GM21717 (cell line): ENCODE measurements around the gene CACNG3.
"Not testable (repeated sequence)": the region's sequence is repeated elsewhere in the genome, so short reads cannot be mapped to it uniquely, and the experiment has no call there.

Experiments
- ATAC-seq: cut with Tn5 transposase; IDR thresholded peaks from one replicate; pipeline ENCODE4 v1.9.1; 2021; ENCODE audit warnings: mild to moderate bottlenecking, moderate library complexity; ENCODE audit not compliant: unreplicated experiment

CACNG3 gene

DNA sequence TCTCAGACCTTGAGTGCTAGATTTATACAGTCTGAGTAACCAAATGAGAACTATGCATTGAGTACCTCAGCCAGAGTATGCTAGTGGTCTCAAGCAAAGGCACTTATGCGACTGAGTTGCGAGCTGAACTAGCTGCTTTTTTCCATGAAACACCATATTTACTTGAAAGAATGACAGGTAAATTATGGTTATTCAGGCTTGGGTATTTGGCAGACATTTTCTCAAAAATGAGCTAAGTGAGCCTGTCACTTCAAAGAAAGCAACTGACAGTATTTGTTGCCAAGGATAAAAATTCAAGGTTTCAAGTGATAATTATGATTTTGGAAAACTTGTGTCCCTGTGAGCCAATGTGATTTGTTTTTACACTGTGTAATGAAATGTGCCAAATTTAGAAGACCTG, 19.3 kb downstream of the CACNG3 start:
- no peak for ATAC-seq

DNA sequence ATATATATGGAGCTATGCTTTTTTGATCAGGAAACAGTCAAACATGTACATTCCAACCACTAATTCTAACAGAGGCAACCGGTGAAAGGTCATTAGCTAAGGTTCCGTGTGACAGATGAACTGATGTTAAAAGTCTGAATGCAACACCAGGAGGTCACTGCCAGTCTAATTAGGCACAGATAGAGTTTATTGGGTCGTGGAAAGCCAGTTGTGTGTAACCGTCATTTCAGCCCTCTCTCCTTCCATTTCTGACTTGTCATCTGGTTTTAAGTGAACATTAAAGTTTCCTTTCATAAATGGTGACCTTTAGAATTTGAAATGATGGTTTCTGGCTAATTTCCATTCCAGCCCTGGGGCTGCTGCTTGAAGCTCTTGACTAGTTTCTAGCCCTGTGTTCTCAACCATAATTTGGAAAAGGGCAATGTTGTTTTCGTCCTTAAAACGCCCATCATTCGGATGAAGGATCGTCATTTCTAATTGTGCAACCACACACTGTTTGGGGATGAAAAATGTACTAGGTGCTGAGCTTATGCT, 23.9 kb downstream of the CACNG3 start:
- no peak for ATAC-seq

DNA sequence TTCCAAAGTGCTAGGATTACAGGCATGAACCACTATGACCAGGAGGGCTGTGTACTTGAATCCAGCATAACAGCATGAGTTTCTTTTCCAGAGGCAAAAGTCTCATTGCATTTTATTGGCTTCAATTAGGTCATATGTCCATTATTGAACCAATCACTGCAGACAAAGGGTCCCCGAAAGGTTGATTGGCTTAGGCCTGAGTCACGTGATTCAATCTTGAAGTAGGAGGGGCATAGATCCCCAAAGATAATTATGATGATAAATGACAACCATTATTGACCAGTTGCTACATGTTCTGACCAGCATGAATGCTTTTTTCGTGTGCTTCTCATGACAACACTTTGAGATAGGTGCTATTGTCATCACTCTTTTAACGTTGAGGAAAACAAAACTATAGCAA, 25.3 kb downstream of the CACNG3 start:
- no peak for ATAC-seq

DNA sequence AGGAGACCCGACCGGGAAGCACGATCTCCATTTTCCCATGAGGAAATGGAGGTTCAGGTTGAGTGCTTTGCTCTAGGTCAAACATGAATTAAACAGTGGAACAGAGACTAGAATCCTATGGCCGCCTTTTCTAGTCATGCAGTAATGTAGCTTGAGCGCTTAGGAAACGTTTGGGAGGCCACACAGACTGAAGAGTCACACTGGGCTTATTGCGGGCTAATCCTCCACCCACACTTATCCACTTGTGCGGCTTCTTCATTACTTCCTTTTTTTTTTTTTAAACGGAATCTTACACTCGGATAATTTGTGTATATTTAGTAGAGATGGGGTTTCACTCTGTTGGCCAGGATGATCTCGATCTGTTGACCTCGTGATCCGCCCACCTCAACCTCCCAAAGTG, 26.0 kb downstream of the CACNG3 start:
- no peak for ATAC-seq

DNA sequence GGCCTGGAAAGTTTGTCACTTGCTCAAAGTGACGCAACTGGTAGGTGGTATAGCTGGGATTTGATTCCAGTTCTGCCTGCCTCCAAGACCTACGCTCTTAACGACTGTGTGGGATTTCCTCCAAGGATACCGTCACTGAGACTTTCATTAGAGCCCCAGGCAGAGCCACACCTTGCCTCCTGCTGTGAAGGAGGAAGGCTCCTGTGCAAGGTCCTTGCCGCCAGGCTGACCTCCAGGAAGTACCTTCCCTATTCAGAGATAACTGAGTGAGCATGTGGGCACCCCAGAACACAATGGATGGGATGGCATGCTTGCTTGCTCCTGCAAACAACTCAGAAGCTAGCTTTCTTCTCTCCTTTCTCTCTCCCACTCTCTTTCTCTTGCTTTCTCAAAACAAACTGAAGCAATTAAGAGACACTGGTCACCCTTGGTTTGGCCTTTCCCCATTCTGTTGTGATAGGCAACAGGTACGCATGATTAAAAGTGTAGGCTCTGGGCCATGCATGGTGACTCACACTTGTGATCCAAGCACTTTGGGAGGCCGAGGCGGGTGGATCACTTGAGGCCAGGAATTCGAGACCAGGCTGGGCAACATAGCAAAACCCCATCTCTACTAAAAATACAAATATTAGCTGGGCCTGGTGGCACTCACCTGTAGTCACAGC, 30.7 kb downstream of the CACNG3 start:
- no peak for ATAC-seq

DNA sequence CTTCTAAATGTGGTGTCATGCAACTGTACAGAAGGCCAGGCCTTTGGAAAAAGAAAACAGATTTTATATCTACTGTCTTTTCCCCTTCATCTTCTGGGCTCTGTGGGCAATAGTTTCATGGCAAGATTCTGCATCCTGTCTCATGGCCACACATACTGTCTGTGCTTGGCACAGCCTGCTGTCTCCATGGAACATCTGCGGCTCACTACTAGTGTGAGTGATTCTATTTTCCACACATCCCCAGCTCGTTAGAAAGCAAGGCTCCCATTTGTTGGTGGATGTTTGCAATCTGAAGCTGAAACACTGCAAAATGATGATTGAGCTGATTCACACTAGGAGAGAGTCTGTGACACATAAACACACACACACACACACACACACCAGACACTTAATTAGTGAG, 32.4 kb downstream of the CACNG3 start:
- no peak for ATAC-seq

DNA sequence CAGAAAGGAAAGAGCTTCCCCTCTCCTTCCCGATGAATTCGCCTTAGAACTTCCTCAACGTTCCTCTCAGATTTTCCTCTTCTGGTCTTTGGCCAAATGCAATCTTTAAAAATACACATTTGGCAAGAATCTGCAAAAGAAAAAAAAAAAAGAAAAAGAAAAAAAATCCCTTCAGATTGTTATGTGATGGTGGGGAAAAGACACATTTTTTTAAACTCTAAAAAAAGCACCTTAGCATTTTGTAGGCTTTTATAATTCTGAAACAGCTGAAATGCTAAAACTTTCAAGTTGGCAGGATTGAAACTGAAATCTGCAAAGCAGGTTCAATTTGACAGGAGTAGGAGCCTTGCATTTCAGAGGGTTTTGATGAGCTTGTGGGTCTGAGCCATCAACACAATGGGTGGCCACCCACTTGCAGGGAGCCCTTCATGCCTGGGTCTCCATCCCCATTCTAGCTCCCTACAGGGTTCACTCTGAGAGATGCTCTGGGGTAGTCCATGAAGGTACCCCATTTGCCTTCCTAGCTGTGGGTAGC, 33.1 kb downstream of the CACNG3 start:
- ATAC-seq = no peak

DNA sequence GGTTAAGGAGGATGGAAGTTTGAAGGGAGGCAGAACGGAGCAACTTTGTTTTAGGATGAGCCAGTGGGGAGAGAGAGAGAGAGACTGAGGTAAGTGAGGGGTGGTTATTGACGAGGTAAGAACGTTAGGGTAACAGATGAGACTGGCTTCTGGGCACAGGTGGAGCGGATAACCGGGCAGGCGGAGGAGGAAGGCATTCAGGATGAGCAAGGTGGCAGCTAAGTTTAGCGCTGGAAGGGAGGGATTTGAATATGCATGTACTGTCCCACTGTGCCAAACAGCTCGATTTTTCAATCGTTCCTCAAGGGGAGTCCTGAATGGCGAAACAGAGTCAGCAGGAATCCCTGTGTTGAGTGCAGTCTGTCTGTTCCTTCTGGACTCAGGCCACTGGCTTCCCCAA, 35.8 kb downstream of the CACNG3 start:
- no peak for ATAC-seq

DNA sequence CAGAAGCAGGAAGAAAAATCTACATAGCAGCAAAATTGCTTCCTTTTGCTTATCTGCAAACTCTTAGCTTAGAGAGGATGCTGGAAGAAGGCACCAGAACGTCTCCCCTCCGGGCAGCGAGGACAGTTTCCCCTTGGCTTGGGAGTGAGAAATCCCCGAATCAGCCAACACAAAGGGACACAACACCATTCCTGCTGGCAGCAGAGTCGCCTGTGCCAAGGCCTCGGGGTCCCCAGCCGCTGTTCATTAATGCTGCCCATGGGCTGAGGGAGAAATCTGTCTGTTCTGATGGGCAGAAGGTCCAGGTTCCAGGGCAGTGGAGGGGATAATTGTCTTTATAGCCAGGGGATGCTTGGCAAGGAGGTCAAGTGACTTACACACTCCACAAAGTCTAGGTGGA, 38.0 kb downstream of the CACNG3 start:
- ATAC-seq = no peak

DNA sequence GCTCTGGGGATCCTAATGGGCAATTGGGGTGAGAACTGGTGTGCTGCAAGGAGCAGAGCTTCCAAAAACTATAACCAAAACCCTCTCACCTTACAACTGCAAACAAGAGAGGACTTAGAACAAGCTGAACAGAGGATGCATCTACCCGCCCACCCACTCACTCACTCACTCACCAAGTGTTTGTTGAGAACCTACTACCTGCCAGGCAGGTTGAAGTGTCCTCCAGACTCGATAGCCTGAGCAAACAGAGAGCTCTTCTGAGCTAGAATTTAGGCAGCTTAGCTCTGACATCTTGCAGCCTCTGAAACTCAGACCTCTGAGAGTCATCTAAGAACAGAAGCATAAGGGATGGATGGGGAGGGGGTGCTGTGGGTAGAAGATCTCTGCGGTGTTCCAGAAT, 41.2 kb downstream of the CACNG3 start:
- ATAC-seq = no peak

DNA sequence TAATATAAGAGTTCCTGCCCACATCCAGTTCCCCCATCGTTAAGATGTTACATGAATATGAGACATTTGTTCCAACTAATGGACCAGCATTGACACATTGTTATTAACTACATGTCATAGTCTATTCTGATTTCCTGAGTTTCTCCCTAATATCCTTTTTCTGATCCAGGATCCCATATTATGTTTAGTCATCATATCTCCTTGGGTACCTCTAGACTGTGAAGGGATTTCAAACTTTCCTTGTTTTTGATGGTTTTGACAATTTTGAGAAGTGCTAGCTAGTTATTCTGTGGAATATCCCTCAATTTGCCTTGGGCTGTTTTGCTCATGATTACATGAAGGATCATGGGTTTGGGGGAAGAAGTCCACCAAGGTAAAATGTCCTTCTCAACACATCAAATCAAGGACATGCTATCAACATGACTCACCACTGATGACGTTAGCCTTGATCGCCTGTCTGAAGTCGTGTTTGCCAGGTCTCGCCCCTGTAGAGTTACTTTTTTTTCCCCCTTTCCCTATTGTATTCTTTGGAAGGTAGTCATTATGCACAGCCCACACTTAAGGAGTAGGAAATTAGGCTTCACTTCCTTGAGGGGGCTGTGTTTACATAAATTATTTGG, 42.5 kb downstream of the CACNG3 start:
- no peak for ATAC-seq

DNA sequence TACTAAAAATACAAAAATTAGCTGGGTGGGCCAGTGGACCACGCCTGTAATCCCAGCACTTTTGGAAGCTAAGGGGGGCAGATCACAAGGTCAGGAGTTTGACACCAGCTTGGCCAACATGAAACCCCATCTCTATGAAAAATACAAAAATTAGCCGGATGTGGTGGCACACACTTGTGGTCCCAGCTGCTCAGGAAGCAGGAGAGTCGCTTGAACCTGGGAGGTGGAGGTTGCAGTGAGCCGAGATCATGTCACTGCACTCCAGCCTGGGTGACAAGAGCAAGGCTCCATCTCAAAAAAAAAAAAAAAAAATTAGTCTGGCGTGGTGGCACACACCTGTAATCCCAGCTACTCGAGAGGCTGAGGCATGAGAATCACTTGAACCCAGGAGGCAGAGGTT, 44.6 kb downstream of the CACNG3 start:
- ATAC-seq = not testable (repeated sequence)

DNA sequence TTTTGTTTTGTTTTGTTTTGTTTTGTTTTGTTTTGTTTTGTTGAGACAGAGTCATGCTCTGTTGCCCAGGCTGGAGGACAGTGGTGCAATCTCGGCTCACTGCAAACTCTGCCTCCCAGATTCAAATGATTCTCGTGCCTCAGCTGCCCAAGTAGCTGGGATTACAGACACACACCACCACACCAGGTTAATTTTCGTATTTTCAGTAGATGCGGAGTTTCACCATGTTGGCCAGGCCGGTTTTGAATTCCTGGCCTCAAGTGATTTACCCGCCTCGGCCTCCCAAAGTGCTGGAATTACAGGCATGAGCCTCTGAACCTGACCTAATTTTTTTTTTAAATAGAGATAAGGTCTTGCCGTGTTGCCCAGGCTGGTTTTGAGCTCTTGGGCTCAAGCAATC, 46.5 kb downstream of the CACNG3 start:
- ATAC-seq = no peak

DNA sequence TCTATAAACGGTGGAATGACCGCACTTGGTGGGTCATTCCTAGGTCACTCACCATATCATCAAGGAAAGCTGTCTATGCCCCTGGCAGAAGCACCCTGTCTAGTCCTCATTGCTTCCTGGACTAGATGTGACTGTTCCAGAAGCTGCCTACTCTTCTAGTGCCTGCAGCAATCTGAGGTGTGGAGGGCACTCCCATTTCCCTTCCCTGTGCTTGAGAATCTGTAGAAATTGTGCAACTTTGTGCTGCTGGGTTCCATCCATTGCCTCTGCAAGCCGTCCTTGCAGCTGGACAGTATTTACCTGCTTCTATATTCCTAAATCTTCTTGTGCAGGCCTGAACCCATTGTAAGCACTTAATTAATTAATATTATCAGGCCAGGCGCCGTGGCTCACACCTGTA, 52.1 kb downstream of the CACNG3 start:
- ATAC-seq = no peak

DNA sequence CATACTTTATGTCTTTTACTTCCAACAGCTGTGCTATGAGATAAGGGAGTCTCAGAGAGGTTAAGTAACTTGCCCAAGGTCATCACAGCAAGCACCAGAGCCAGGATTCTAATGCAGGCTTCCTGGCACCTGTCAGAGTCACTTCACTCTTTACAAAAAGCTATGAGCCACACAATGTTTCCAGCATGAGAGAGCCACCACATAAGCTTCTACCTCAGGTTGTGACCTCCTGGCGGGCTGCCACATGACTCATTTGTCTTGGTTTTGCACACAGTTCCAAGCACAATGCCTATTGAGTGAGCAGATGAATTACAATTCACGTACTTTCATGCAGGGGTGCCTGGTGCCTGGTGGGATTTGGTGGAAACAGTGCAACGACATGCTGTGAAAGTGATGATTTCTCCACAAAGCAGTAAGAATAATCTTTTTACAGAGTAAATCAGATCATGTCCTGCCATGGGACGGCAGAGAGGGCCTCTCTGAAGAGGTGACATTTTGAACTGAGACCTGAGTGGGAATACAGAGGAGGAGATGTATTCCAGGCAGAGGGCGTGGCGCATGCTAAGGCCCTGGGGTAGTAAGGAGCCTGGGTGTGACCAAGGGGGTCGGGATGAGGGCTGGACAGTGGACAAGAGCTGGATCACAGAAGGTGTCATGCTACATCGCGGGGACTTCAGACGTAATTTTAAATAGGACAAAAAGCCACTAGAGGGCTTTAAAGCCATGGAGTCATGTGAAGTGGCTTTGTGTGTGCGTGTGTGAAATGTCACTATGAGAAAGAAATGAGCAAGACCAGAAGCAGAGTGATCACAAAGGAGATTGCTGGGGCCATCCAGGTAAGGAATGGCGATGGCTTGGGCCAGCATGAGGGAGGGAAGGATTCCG, 53.4 kb downstream of the CACNG3 start:
- ATAC-seq = no peak

DNA sequence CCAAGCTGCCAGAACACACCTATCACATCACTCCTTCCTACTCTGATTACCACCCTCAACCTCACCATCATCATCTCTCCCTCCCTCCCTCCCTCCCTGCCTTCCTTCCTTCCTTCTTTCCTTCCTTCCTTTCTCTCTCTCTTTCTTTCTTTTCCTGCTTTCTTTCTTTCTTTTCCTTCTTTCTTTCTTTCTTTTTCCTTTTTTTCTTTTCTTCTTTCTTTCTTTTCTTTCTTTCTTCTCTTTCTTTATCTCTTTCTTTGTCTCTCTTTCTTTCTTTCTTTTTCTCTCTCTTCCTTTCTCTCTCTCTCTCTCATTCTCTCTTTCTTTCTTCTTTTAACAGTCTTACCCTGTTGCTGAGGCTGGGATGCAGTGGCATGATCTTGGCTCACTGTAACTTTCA, 59.2 kb downstream of the CACNG3 start:
- no peak for ATAC-seq

DNA sequence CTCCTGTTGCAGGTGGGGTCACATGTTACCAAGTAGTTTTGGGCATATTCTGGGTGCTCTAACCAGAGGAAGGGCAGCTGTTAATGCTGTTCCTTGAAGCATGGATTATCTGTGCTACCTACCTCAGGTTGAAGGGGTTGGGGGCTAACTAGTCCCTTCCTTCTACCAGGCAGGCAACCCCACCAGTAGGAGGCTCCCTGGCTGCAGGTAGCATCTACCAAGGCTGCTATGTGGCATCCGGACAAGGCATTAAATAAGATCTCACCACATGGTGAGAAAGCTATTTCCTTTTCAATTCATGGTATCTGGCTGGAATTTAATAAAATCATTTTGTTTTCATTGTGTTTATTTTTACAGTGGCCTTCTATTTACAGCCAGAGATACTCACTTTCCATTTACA, 62.5 kb downstream of the CACNG3 start:
- no peak for ATAC-seq

DNA sequence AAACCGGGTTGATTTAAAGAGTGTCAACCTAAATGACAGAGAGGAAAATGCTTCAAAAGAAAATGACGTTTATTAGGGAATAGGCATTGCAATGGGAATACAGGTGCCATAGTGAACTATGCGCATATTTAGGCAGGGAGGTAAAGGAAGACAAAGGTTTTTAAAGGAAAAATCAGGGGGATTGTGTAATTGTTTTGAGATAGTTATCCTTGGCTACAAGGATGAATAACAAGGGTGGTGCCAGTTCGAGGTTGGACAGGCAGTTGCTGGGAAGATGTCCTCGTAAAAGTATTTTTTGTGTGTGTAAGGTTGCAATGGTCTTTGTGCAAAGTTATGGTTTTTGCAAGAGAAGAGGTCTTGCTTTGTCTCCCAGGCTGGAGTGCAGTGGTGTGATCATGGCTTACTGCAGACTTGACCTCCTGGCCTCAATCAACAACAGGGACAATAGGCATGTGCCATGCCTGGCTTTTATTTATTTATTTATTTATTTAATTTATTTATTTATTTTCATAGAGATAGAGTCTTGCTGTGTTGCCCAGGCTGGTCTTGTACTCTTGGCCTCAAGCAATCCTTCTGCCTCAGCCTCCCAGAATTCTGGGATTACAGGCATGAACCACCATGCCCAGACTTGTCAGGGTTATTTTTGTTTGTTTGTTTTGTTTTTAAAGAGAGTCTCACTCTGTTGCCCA, 63.1 kb downstream of the CACNG3 start:
- no peak for ATAC-seq

DNA sequence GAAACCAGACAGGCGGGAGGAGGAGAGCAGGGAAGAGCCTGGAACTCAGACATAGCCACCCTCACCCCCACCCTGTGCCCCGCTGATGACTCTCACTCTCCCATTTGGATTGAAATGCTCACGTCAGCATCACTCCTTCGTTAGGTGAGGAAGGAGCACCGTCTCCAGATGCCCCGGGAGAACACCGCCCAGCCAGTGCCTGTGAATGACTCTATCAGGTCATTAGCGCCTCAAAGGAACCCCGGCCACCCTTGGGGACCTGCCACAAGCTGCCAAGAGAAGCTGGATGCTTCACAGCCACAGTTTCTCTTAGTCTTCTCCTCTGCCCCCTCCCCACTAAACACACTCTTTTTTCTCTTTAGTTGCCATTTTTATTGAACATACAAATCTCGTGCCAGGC, 66.0 kb downstream of the CACNG3 start:
- no peak for ATAC-seq

DNA sequence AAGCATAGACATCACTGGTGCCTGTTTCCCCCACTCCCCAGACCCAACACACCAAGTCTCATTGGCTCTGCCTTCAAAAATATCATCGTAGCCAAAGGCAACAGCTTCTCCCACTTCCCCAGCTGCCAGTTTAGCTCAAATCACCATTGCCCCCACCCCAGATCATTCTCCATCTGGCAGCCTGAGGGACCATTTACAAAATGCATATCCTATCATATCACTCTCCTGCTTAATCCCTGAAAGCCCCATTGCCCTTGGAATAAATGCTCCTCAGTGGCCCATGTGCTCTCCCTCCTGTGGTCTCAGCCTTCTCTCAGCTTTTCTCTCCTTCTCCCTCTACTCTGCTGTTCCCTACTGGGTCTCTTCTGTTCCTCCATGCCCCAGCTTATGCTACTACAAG, 68.3 kb downstream of the CACNG3 start:
- ATAC-seq = no peak

DNA sequence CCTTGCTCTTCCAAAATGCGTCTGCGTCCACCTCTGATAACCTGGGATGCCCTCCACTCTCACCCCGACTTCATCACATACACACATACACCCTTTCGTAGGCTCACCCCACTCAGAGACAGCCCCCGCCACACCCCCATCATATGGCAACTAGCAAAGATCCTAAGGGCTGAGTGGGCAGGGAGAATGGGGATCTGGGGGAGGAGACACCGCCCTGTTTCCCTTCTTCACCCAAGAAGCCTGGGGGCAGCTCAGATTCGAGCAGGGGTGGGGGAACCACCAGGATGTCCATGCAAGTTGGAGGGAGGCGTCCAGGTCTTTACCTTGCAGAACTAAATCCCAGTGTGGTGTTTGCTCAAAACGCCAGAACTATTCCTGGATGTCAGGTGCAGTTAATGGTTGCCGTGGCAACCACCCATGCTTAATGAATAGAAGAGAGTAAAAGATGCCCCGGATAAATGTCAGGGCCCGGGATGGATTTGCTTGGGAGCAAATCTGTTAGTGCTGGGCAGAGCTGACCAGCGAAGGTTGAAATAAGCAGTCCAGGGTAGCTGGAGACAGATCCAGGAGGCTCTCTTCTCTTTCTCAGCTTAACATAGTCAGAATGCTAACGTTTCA, 72.8 kb downstream of the CACNG3 start:
- ATAC-seq = no peak
